ENCODE results near the gene DMRTA2. TPM values are rescaled to one million over a fixed set of nuclear protein-coding genes. Genes with fewer than 3 reads are reported as not detected.

DMRTA2 gene
- total RNA-seq (0.04 TPM), polyA plus RNA-seq (ENCODE audit: insufficient read depth in 1 of 8, insufficient read length in 8 of 8, low replicate concordance in 1 of 8) (under 1 TPM; 0.06 to 0.14 (median 0.12) TPM)
- long read RNA-seq, donor 1, result 0 reads
- long read RNA-seq, donor 2, result 0 reads
- long read RNA-seq, donor 3, result 0 reads
- long read RNA-seq, donor 4, result 0 reads
- long read RNA-seq, donor 5, result 0 reads
- long read RNA-seq, donor 6, result 0 reads
- long read RNA-seq, donor 7, result 0 reads
- long read RNA-seq, donor 8, result 0 reads
- long read RNA-seq, donor 9, result 0 reads
- long read RNA-seq, donor 10, result 0 reads
- long read RNA-seq, donor 11, result 0 reads

DNA sequence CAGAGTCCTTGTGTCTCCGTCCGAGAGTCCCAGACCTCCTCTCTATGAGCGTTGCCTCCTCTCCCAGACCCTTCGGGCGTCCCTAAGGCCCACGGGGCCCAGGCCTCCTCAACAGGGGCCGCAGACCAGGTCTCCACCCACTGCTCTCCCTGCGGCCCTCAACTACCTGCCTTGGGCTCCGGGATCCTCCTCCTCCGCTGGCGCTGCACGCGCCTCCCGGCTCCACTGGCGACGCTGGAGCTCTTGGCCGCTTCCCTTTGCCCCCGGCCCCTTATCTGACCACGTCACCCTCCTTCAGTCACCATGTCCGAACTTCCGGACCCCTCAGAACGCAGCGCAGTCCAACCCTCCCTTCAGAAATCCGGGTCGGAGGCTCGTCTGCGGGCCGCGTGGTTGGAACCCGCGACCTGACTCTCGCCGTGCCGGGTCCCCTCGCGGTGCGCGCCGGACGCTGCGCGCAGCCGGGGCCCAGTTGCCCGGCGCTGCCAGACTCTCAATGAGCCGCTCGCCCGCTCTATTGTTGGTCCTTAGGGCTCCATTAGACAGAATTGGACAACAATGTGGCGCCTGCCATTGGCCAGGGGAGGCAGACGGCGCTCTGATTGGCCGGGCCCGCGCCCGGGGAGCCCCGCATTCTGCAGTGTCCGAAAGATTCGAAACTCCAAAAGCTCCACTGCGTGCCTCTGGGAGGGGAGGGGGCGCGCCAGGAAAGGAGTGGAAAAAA, at the start of gene DMRTA2:
Gene DMRTA2 (minus strand): TSS at position 498 of the 724 bp plus-strand sequence. CDS start 1,907 bp downstream, outside the sequence.
- Histone ChIP-seq H3K27ac (ENCODE audit: low read length) (no peak within 1 kb of the TSS), H3K4me3 (ENCODE audit: low read length) (peak within 1 kb of the TSS; percentile 26), H3K4me1 (ENCODE audit: control insufficient read depth, insufficient read depth, low read length) (peaks cover 58% of the 10 kb centered on the region), H3K9me3 (replicated peaks; ENCODE audit: control insufficient read depth, low read depth, low read length) (no peaks in the 10 kb centered on the region), H3K27me3 (ENCODE audit: control insufficient read depth, insufficient read depth, low read length) (peaks cover 98% of the 10 kb centered on the region), H3K36me3 (ENCODE audit: control insufficient read depth, insufficient read depth, low read length) (no peaks in the 10 kb centered on the region)
- no peak for DNase-seq
- WGBS (ENCODE audit: insufficient coverage), result under 1% methylated on average over 61 of the region's 61 CpGs

- no peak overlapping the region for H3K4me3 ChIP-seq (ENCODE audit: low read length)
Observed at GRCh38 chr1:50471967-50472366, 48.7 kb upstream of the DMRTA2 start.

DNA sequence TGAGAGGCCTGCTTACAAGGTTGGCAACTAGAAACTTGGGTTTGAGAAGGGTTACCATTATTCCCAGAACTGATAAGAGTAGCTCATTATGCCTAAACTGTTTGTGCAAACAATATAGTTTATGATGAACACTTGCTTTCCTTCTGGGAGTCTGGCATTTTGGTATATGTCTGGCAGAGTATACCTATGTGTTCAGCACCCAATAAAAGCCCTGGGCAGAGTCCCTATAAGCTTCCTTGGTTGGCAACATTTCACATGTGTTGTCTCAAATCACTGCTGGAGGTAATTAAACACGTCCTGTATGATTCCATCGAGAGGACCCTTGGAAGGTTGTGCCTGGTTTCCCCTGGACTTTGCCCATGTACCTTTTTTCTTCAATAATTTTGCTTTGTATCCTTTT, 39.7 kb upstream of the DMRTA2 start:
- H3K4me3 ChIP-seq (ENCODE audit: low read length), result no peak overlapping the region
- no peak for DNase-seq
- 50% methylated on average over 1 of the region's 2 CpGs for WGBS (ENCODE audit: insufficient coverage)

More at GRCh38 chr1:50471967-50472366, 48.7 kb upstream of the DMRTA2 start:
- H3K27me3 ChIP-seq (ENCODE audit: control insufficient read depth, insufficient read depth, low read length), result no peaks in the 10 kb centered on the region
- no peak for DNase-seq
- 100% methylated on average over 1 of the region's 3 CpGs for WGBS (ENCODE audit: insufficient coverage)
- no peaks in the 10 kb centered on the region for H3K9me3 ChIP-seq (replicated peaks; ENCODE audit: control insufficient read depth, low read depth, low read length)
- no peak overlapping the region for H3K27ac ChIP-seq (ENCODE audit: low read length)
- no peaks in the 10 kb centered on the region for H3K4me1 ChIP-seq (ENCODE audit: control insufficient read depth, insufficient read depth, low read length)
- peaks cover 5% of the 10 kb centered on the region for H3K36me3 ChIP-seq (ENCODE audit: control insufficient read depth, insufficient read depth, low read length)

DNA sequence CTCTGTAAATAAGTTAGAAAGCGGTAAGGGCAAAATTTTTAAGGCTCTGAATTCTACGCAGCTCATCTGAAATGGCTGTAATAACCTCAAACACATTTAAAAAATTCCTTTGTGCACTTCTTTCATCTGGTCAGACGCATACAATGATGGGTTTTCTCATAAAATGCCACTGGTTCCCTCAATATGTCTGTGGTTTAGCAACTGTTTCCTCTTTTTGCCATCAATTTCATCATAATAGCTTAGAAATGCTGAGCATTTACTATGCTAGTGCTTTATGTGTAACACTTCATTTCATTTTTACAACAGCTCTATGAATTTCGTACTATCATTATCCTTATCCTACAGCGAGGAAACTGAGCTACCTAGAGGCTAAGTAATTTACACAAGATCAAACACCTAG, 35.3 kb upstream of the DMRTA2 start:
- H3K27me3 ChIP-seq (ENCODE audit: control insufficient read depth, insufficient read depth, low read length), result no peaks in the 10 kb centered on the region
- no peaks in the 10 kb centered on the region for H3K9me3 ChIP-seq (replicated peaks; ENCODE audit: control insufficient read depth, low read depth, low read length)
- DNase-seq, result peak; percentile 7
- H3K36me3 ChIP-seq (ENCODE audit: control insufficient read depth, insufficient read depth, low read length), result no peaks in the 10 kb centered on the region
- no peak overlapping the region for H3K27ac ChIP-seq (ENCODE audit: low read length)
- H3K4me1 ChIP-seq (ENCODE audit: control insufficient read depth, insufficient read depth, low read length), result no peaks in the 10 kb centered on the region
- no peak overlapping the region for H3K4me3 ChIP-seq (ENCODE audit: low read length)
- WGBS (ENCODE audit: insufficient coverage), result 86% methylated on average over 1 of the region's 5 CpGs

More for the DNA sequence above, 39.7 kb upstream of the DMRTA2 start:
- no peaks in the 10 kb centered on the region for H3K36me3 ChIP-seq (ENCODE audit: control insufficient read depth, insufficient read depth, low read length)
- no peaks in the 10 kb centered on the region for H3K4me1 ChIP-seq (ENCODE audit: control insufficient read depth, insufficient read depth, low read length)
- no peaks in the 10 kb centered on the region for H3K27me3 ChIP-seq (ENCODE audit: control insufficient read depth, insufficient read depth, low read length)
- no peaks in the 10 kb centered on the region for H3K9me3 ChIP-seq (replicated peaks; ENCODE audit: control insufficient read depth, low read depth, low read length)
- H3K27ac ChIP-seq (ENCODE audit: low read length), result no peak overlapping the region

- H3K27ac ChIP-seq (ENCODE audit: low read length), result no peak overlapping the region
- H3K27me3 ChIP-seq (ENCODE audit: control insufficient read depth, insufficient read depth, low read length), result no peaks in the 10 kb centered on the region
- H3K4me1 ChIP-seq (ENCODE audit: control insufficient read depth, insufficient read depth, low read length), result no peaks in the 10 kb centered on the region
- no peaks in the 10 kb centered on the region for H3K9me3 ChIP-seq (replicated peaks; ENCODE audit: control insufficient read depth, low read depth, low read length)
- no peak overlapping the region for H3K4me3 ChIP-seq (ENCODE audit: low read length)
- 88% methylated on average over 1 of the region's 1 CpG for WGBS (ENCODE audit: insufficient coverage)
- DNase-seq, result no peak
- peaks cover 2% of the 10 kb centered on the region for H3K36me3 ChIP-seq (ENCODE audit: control insufficient read depth, insufficient read depth, low read length)
Observed at GRCh38 chr1:50454911-50455310, 31.7 kb upstream of the DMRTA2 start.

GRCh38 chr1:50453266-50453665, 30.0 kb upstream of the DMRTA2 start:
- Histone ChIP-seq H3K9me3 (replicated peaks; ENCODE audit: control insufficient read depth, low read depth, low read length) (no peaks in the 10 kb centered on the region), H3K27ac (ENCODE audit: low read length) (no peak overlapping the region), H3K27me3 (ENCODE audit: control insufficient read depth, insufficient read depth, low read length) (no peaks in the 10 kb centered on the region), H3K36me3 (ENCODE audit: control insufficient read depth, insufficient read depth, low read length) (peaks cover 2% of the 10 kb centered on the region), H3K4me3 (ENCODE audit: low read length) (no peak overlapping the region), H3K4me1 (ENCODE audit: control insufficient read depth, insufficient read depth, low read length) (no peaks in the 10 kb centered on the region)
- no peak for DNase-seq
- WGBS (ENCODE audit: insufficient coverage), result 67% methylated on average over 1 of the region's 7 CpGs

DNA sequence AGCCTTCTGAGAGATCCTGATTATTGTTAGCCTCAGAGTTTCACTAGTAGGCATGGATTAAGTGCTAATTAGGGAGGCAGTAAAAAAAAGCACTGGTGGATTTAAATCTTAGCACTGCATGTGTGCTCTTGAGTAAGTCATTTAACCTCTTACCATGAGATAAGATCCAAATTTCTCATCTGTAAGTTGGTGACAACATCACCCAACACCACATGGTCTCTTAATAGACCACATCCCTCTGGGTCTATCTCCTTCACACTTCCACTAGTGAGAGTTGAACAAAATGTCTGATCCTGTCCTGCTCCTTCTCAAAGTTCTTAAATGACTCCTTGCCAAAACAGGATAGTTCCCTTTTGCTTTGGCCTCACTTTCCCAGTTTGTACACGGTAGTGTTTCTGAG, 29.5 kb upstream of the DMRTA2 start:
- peaks cover 2% of the 10 kb centered on the region for H3K36me3 ChIP-seq (ENCODE audit: control insufficient read depth, insufficient read depth, low read length)
- H3K9me3 ChIP-seq (replicated peaks; ENCODE audit: control insufficient read depth, low read depth, low read length), result no peaks in the 10 kb centered on the region
- no CpG with 5 or more reads among the region's 1 CpG for WGBS (ENCODE audit: insufficient coverage)
- H3K27me3 ChIP-seq (ENCODE audit: control insufficient read depth, insufficient read depth, low read length), result no peaks in the 10 kb centered on the region
- DNase-seq, result no peak
- H3K4me1 ChIP-seq (ENCODE audit: control insufficient read depth, insufficient read depth, low read length), result no peaks in the 10 kb centered on the region
- H3K4me3 ChIP-seq (ENCODE audit: low read length), result no peak overlapping the region
- H3K27ac ChIP-seq (ENCODE audit: low read length), result no peak overlapping the region

- H3K27ac ChIP-seq (ENCODE audit: low read length), result no peak overlapping the region
- H3K4me3 ChIP-seq (ENCODE audit: low read length), result no peak overlapping the region
- H3K27me3 ChIP-seq (ENCODE audit: control insufficient read depth, insufficient read depth, low read length), result no peaks in the 10 kb centered on the region
- no peaks in the 10 kb centered on the region for H3K9me3 ChIP-seq (replicated peaks; ENCODE audit: control insufficient read depth, low read depth, low read length)
- DNase-seq, result no peak
- H3K4me1 ChIP-seq (ENCODE audit: control insufficient read depth, insufficient read depth, low read length), result no peaks in the 10 kb centered on the region
- WGBS (ENCODE audit: insufficient coverage), result 67% methylated on average over 1 of the region's 4 CpGs
- peaks cover 2% of the 10 kb centered on the region for H3K36me3 ChIP-seq (ENCODE audit: control insufficient read depth, insufficient read depth, low read length)
Observed at GRCh38 chr1:50450861-50451653, 27.8 kb upstream of the DMRTA2 start.

- Histone ChIP-seq H3K4me1 (ENCODE audit: control insufficient read depth, insufficient read depth, low read length) (no peaks in the 10 kb centered on the region), H3K4me3 (ENCODE audit: low read length) (no peak overlapping the region), H3K36me3 (ENCODE audit: control insufficient read depth, insufficient read depth, low read length) (peaks cover 2% of the 10 kb centered on the region), H3K27me3 (ENCODE audit: control insufficient read depth, insufficient read depth, low read length) (no peaks in the 10 kb centered on the region), H3K27ac (ENCODE audit: low read length) (no peak overlapping the region), H3K9me3 (replicated peaks; ENCODE audit: control insufficient read depth, low read depth, low read length) (no peaks in the 10 kb centered on the region)
- DNase-seq, result no peak
- WGBS (ENCODE audit: insufficient coverage), result no CpG with 5 or more reads among the region's 1 CpG
Observed at GRCh38 chr1:50447961-50448360, 24.7 kb upstream of the DMRTA2 start.

DNA sequence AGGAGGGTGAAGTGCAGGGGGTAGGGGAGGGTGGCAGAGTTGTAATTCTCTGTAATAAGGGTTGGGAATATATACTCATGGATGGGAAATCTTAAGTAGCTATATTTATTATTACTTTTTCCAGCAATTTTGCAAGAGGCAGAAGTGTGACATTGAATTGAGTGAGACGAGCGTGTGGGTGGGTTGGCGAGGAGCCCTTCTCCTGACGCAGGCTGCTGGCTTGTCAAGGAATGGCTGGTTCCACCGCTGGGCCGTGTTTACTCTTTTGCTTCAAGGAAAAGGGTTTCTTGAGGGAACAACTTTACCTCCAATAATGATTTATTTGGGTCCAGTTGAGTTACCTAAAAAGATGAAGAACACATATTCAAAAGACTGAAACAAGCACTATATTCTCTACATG, 17.9 kb upstream of the DMRTA2 start:
- Histone ChIP-seq H3K4me1 (ENCODE audit: control insufficient read depth, insufficient read depth, low read length) (no peaks in the 10 kb centered on the region), H3K36me3 (ENCODE audit: control insufficient read depth, insufficient read depth, low read length) (peaks cover 19% of the 10 kb centered on the region), H3K9me3 (replicated peaks; ENCODE audit: control insufficient read depth, low read depth, low read length) (no peaks in the 10 kb centered on the region), H3K27me3 (ENCODE audit: control insufficient read depth, insufficient read depth, low read length) (no peaks in the 10 kb centered on the region), H3K27ac (ENCODE audit: low read length) (no peak overlapping the region), H3K4me3 (ENCODE audit: low read length) (no peak overlapping the region)
- no peak for DNase-seq
- no CpG with 5 or more reads among the region's 6 CpGs for WGBS (ENCODE audit: insufficient coverage)

All from muscle of leg (tissue), 16 donors.